Activated naive CD8-positive, alpha-beta T cell treated with anti-CD3 and anti-CD28 coated beads, Interleukin-2, amount 50 U/mL, for 24 hours (primary cell): ENCODE results near the gene SYNJ2.

Source experiments
- ATAC-seq: fragments of 150-1000 bp; cut with Tn5 transposase; one replicate; pipeline ENCODE4 v1.10.0; 2021
- DNase-seq: peaks from one replicate; pipeline ENCODE4 v3.0.0; 2021
- H3K27ac Mint-ChIP-seq: one replicate; pipeline ENCODE4 v1.8.0; 2021; ENCODE audit warnings: mild to moderate bottlenecking, mixed read lengths
- H3K27me3 Mint-ChIP-seq: one replicate; pipeline ENCODE4 v1.8.0; 2021; ENCODE audit warnings: mixed read lengths
- H3K36me3 Mint-ChIP-seq: one replicate; pipeline ENCODE4 v1.8.0; 2021; ENCODE audit warnings: low read depth, mixed read lengths
- H3K4me1 Mint-ChIP-seq: one replicate; pipeline ENCODE4 v1.8.0; 2021; ENCODE audit warnings: mixed read lengths
- H3K4me3 Mint-ChIP-seq: one replicate; pipeline ENCODE4 v1.8.0; 2021; ENCODE audit warnings: mild to moderate bottlenecking, moderate library complexity, mixed read lengths
- H3K9me3 Mint-ChIP-seq: one replicate; pipeline ENCODE4 v1.8.0; 2021; ENCODE audit warnings: mixed read lengths

The SYNJ2 gene

GRCh38 chr6:158072083-158072721 is 90.5 kb downstream of the SYNJ2 start:
- DNase-seq: peak; percentile 77
- Mint-ChIP-seq H3K36me3 (peaks cover 36% of the 10 kb centered on the region), H3K4me1 (peaks cover 26% of the 10 kb centered on the region), H3K4me3 (no peak overlapping the region), H3K27me3 (no peaks in the 10 kb centered on the region), H3K27ac (peak overlapping the region; percentile 69), H3K9me3 (no peaks in the 10 kb centered on the region)
- ATAC-seq: peak; percentile 58

GRCh38 chr6:158073776-158074175 is 92.1 kb downstream of the SYNJ2 start:
- H3K27me3 Mint-ChIP-seq: no peaks in the 10 kb centered on the region
- no peak overlapping the region for H3K4me3 Mint-ChIP-seq
- H3K9me3 Mint-ChIP-seq: no peaks in the 10 kb centered on the region
- DNase-seq (no peak), ATAC-seq (no peak)
- H3K4me1 Mint-ChIP-seq: peaks cover 22% of the 10 kb centered on the region
- no peak overlapping the region for H3K27ac Mint-ChIP-seq
- peaks cover 42% of the 10 kb centered on the region for H3K36me3 Mint-ChIP-seq

GRCh38 chr6:158076548-158076947 is 94.9 kb downstream of the SYNJ2 start:
- ATAC-seq: no peak
- Mint-ChIP-seq H3K4me3 (no peak overlapping the region), H3K27ac (no peak overlapping the region), H3K9me3 (no peaks in the 10 kb centered on the region), H3K4me1 (peaks cover 6% of the 10 kb centered on the region), H3K27me3 (no peaks in the 10 kb centered on the region), H3K36me3 (peaks cover 36% of the 10 kb centered on the region)
- DNase-seq: no peak

GRCh38 chr6:158077676-158078075 is 96.0 kb downstream of the SYNJ2 start:
- Mint-ChIP-seq H3K27me3 (no peaks in the 10 kb centered on the region), H3K9me3 (no peaks in the 10 kb centered on the region), H3K4me1 (no peaks in the 10 kb centered on the region), H3K4me3 (no peak overlapping the region), H3K36me3 (peaks cover 37% of the 10 kb centered on the region), H3K27ac (no peak overlapping the region)
- ATAC-seq (no peak), DNase-seq (no peak)

GRCh38 chr6:158078320-158078719 is 96.7 kb downstream of the SYNJ2 start:
- ATAC-seq (no peak), DNase-seq (no peak)
- Mint-ChIP-seq H3K27ac (no peak overlapping the region), H3K9me3 (no peaks in the 10 kb centered on the region), H3K4me3 (no peak overlapping the region), H3K27me3 (no peaks in the 10 kb centered on the region), H3K4me1 (no peaks in the 10 kb centered on the region), H3K36me3 (peaks cover 43% of the 10 kb centered on the region)

GRCh38 chr6:158080849-158081656 is 99.4 kb downstream of the SYNJ2 start:
- Mint-ChIP-seq H3K36me3 (peaks cover 44% of the 10 kb centered on the region), H3K27me3 (no peaks in the 10 kb centered on the region), H3K9me3 (no peaks in the 10 kb centered on the region), H3K4me3 (no peak overlapping the region), H3K27ac (no peak overlapping the region), H3K4me1 (no peaks in the 10 kb centered on the region)
- no peak for DNase-seq
- no peak for ATAC-seq

GRCh38 chr6:158081657-158081935 is 99.9 kb downstream of the SYNJ2 start:
- no peak overlapping the region for H3K4me3 Mint-ChIP-seq
- no peaks in the 10 kb centered on the region for H3K9me3 Mint-ChIP-seq
- no peak overlapping the region for H3K27ac Mint-ChIP-seq
- no peaks in the 10 kb centered on the region for H3K4me1 Mint-ChIP-seq
- peaks cover 43% of the 10 kb centered on the region for H3K36me3 Mint-ChIP-seq
- no peak for DNase-seq
- H3K27me3 Mint-ChIP-seq: no peaks in the 10 kb centered on the region
- ATAC-seq: no peak

- ATAC-seq: no peak
- no peak for DNase-seq
- Mint-ChIP-seq H3K36me3 (peaks cover 42% of the 10 kb centered on the region), H3K9me3 (no peaks in the 10 kb centered on the region), H3K27me3 (no peaks in the 10 kb centered on the region), H3K4me1 (no peaks in the 10 kb centered on the region), H3K4me3 (no peak overlapping the region), H3K27ac (no peak overlapping the region)
These were observed 102.0 kb downstream of the SYNJ2 start for GRCh38 chr6:158083455-158084325.

GRCh38 chr6:158085261-158086053 is 103.8 kb downstream of the SYNJ2 start:
- no peaks in the 10 kb centered on the region for H3K4me1 Mint-ChIP-seq
- no peak overlapping the region for H3K27ac Mint-ChIP-seq
- H3K27me3 Mint-ChIP-seq: no peaks in the 10 kb centered on the region
- H3K4me3 Mint-ChIP-seq: no peak overlapping the region
- ATAC-seq (no peak), DNase-seq (no peak)
- H3K36me3 Mint-ChIP-seq: peaks cover 44% of the 10 kb centered on the region
- H3K9me3 Mint-ChIP-seq: no peaks in the 10 kb centered on the region

- ATAC-seq: peak; percentile 40
- H3K4me1 Mint-ChIP-seq: no peaks in the 10 kb centered on the region
- DNase-seq: no peak
- no peaks in the 10 kb centered on the region for H3K27me3 Mint-ChIP-seq
- H3K27ac Mint-ChIP-seq: no peak overlapping the region
- no peak overlapping the region for H3K4me3 Mint-ChIP-seq
- peaks cover 43% of the 10 kb centered on the region for H3K36me3 Mint-ChIP-seq
- H3K9me3 Mint-ChIP-seq: no peaks in the 10 kb centered on the region
These were observed 104.4 kb downstream of the SYNJ2 start for GRCh38 chr6:158086054-158086503.

GRCh38 chr6:158086504-158087223 is 105.0 kb downstream of the SYNJ2 start:
- no peak for DNase-seq
- Mint-ChIP-seq H3K4me3 (no peak overlapping the region), H3K9me3 (no peaks in the 10 kb centered on the region), H3K36me3 (peaks cover 42% of the 10 kb centered on the region), H3K27ac (no peak overlapping the region), H3K4me1 (no peaks in the 10 kb centered on the region), H3K27me3 (no peaks in the 10 kb centered on the region)
- ATAC-seq: no peak

GRCh38 chr6:158087224-158087867 is 105.7 kb downstream of the SYNJ2 start:
- Mint-ChIP-seq H3K36me3 (peaks cover 39% of the 10 kb centered on the region), H3K4me3 (no peak overlapping the region), H3K4me1 (no peaks in the 10 kb centered on the region), H3K27ac (no peak overlapping the region), H3K27me3 (no peaks in the 10 kb centered on the region), H3K9me3 (no peaks in the 10 kb centered on the region)
- ATAC-seq (no peak), DNase-seq (no peak)

GRCh38 chr6:158092806-158093205 is 111.1 kb downstream of the SYNJ2 start:
- DNase-seq (no peak), ATAC-seq (no peak)
- no peaks in the 10 kb centered on the region for H3K27me3 Mint-ChIP-seq
- peaks cover 29% of the 10 kb centered on the region for H3K36me3 Mint-ChIP-seq
- no peak overlapping the region for H3K27ac Mint-ChIP-seq
- H3K4me3 Mint-ChIP-seq: no peak overlapping the region
- no peaks in the 10 kb centered on the region for H3K4me1 Mint-ChIP-seq
- H3K9me3 Mint-ChIP-seq: no peaks in the 10 kb centered on the region
